Right forelimb (tissue), 1 donor: ENCODE measurements around the gene RIT2.

Source experiments
- DNase-seq: peaks from one replicate; pipeline ENCODE4 v3.0.0-alpha.2; 2018

RIT2 gene

GRCh38 chr18:43009674-43010073 lies 105.8 kb downstream of the RIT2 start:
- no peak for DNase-seq

DNA sequence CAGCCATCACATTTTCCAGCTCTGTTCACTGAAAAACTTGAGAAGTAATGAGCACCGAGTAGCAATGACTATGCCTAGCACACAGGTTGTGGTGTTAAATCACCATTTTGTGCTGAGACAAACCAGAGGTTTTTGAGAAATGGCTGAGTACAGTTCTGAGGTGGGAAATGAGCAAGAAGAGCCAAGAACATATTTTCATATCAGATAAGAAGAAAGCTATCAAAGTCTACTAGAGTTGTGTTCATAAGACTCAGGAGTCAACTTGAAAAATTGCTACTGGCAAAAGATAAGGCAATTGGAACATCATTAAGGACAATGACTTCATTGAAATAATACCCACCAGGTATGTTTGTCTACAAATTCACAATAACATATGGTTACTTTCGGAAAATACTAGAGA lies 108.1 kb downstream of the RIT2 start:
- no peak for DNase-seq

- no peak for DNase-seq
Observed at GRCh38 chr18:43004421-43004820, 111.1 kb downstream of the RIT2 start.

GRCh38 chr18:43001821-43002220 lies 113.7 kb downstream of the RIT2 start:
- no peak for DNase-seq

DNA sequence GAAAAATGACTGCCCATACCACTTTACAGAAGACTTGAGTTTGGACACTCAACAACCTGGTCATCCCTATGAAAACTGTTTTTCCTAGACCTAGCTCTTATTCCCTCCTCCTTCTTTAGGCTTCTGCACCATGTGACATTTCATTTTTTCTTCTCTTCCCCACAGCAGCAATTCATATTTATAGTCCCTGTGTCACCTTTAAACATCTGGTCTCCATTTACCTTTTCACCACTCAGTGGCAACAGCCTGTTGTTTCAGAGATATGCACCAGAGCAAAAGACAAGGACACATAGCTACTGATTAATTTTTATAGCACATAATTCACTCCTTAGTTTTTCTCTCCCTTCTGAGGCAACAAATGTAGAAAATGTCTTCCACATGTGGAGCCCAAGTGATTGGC lies 118.7 kb downstream of the RIT2 start:
- DNase-seq: no peak

DNA sequence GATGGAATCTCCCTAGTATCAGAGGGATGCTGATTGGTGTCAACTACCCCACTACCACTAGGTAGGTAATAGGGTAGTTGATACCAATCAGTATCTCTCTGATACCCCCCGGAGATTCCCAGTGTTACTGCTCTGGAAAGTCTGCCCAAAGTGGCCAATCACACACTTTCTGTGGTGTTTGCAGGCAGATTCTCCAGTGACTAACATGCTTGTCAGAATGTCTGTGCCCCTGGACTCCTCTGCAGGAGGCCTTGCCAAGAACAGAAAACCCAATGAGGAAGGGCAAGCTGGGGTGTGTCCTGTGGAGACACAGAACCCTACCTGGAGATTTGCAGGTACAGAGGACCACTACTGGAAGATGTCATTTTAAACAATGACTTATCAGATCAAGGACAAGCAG lies 135.1 kb downstream of the RIT2 start:
- DNase-seq: no peak

GRCh38 chr18:42977982-42978637 lies 137.4 kb downstream of the RIT2 start:
- no peak for DNase-seq

GRCh38 chr18:42976869-42977590 lies 138.5 kb downstream of the RIT2 start:
- DNase-seq: no peak

- DNase-seq: no peak
Observed at GRCh38 chr18:42969366-42969765, 146.1 kb downstream of the RIT2 start.

GRCh38 chr18:42961298-42961697 lies 154.2 kb downstream of the RIT2 start:
- DNase-seq: no peak

- DNase-seq: no peak
Observed at GRCh38 chr18:42959528-42959927, 156.0 kb downstream of the RIT2 start.

- no peak for DNase-seq
Observed at GRCh38 chr18:42958353-42958752, 157.1 kb downstream of the RIT2 start.

GRCh38 chr18:42956287-42956686 lies 159.2 kb downstream of the RIT2 start:
- DNase-seq: no peak

- DNase-seq: no peak
Observed at GRCh38 chr18:42954887-42955286, 160.6 kb downstream of the RIT2 start.

- no peak for DNase-seq
Observed at GRCh38 chr18:42953306-42953705, 162.2 kb downstream of the RIT2 start.

DNA sequence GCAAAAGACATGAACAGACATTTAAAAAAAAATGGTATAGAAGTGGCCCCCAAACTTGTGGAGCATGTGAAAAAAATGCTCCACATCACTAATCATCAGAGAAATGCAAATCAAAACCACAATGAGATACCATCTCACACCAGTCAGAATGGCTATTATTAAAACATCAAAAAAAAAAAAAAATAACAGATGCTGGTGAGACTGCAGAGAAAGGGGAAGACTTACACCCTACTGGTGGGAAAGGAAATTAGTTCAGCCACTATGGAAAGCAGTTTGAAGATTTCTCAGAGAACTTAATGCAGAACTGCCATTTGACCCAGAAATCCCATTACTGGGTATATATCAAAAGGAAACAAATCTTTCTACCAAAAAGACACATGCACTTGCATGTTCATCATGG lies 164.8 kb downstream of the RIT2 start:
- no peak for DNase-seq

DNA sequence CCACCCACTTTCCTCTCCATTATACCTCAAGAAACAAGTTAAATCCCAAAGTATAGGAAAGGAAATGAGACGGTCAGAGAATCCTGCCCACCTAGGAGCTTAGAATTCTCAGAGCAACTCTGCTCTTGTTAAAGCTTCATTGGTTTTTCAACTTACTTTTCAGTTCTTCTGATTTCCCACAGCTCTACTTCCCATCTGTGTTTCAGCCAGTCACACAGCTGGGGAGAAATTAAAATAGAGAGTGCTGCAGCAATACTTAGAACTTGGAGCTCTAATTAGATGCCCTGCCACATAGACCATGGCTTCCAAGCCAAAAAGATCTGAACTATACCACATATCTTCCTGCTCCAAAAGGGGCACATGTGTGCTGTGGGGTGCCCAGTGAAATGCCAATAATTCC lies 166.7 kb downstream of the RIT2 start:
- no peak for DNase-seq

- no peak for DNase-seq
Observed at GRCh38 chr18:42941860-42942259, 173.6 kb downstream of the RIT2 start.

DNA sequence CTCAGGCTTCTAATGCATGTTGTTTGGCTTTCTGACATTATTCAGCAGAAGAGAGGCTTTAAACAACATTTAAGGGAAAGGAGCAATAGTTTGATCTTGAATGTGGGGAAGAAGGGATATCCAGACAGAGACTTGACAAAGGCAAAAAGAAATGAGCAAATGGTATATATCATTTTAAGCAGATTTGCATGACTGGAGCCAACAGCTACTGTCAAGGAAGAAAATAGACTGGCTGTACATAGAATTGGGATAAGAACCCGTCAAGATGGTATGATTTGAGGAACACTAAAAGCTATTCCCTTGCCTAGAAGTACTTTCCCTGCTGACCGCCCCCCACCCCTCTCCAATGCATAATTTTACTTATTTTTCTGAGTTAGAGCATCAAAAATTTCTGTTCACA lies 174.5 kb downstream of the RIT2 start:
- DNase-seq: no peak

DNA sequence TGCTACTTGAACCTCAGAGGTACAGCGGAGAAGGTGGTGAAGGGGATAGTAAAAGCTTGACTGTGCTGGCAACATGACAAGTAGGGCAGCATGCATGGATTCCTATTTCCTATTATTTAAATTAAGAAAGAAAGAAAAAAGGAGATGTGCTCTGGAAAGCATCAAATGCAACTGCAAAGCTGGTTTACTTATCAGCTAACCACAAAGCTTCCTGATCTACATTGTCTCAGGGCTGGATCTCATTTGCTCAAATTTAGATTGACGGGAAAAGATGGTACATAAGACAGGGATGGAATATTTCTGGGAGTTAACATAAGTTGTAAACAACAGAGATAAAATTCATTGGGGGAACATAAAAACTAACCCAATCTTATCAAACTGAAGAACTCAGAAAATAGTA lies 178.0 kb downstream of the RIT2 start:
- no peak for DNase-seq

- DNase-seq: no peak
Observed at GRCh38 chr18:42936289-42936688, 179.2 kb downstream of the RIT2 start.

GRCh38 chr18:42931491-42931890 lies 184.0 kb downstream of the RIT2 start:
- no peak for DNase-seq

- no peak for DNase-seq
Observed at GRCh38 chr18:42929857-42930256, 185.6 kb downstream of the RIT2 start.

- DNase-seq: no peak
Observed at GRCh38 chr18:42929181-42929580, 186.3 kb downstream of the RIT2 start.

DNA sequence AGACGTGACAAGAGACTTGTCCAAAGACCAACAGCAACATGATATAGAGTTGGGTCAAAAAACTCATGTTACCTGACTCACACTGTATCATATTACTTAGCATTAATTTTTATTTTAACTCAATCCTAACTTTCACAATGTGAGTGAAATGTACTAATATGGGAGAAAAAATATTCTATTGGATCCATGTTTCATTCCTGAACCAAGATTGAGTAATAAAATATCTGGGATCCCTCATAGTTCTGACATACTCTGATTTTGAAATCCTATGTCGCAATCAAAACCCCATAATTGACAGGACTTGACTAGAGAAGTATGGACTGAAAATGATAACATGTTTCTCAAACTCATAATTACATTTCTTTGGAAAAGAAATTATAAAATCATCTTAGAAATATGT lies 190.4 kb downstream of the RIT2 start:
- DNase-seq: no peak
